ENCODE data around the gene TJP3. TPM values are rescaled to one million over a fixed set of nuclear protein-coding genes. Genes with fewer than 3 reads are reported as not detected.
A peak's percentile ranks its signal among the peaks of the same experiment; 100 is the strongest.

Gene TJP3
- total and polyA plus RNA-seq, 2 experiments from 2014 or later = 23.7 to 49.2 TPM

- H3K4me3 ChIP-seq = no peak overlapping the region
- H3K9me3 ChIP-seq (ENCODE audit: low read depth) = no peaks in the 10 kb centered on the region
- H3K27ac ChIP-seq = no peak overlapping the region
- H3K9me2 ChIP-seq (replicated peaks; ENCODE audit: insufficient read depth) = no peaks in the 10 kb centered on the region
- WGBS (ENCODE audit: low lambda C conversion rate, missing lambda C conversion rate) = 96% methylated on average over 31 of the region's 31 CpGs
- peaks cover 97% of the 10 kb centered on the region for H3K79me2 ChIP-seq
- H3K27me3 ChIP-seq = no peaks in the 10 kb centered on the region
- H3K36me3 ChIP-seq (replicated peaks; ENCODE audit: insufficient read depth, low read depth) = no peaks in the 10 kb centered on the region
- H3K4me2 ChIP-seq = no peak overlapping the region
- DNase-seq (ENCODE audit: low spot score) = no peak
- peaks cover 17% of the 10 kb centered on the region for H3K4me1 ChIP-seq (ENCODE audit: insufficient read depth)
- no peak overlapping the region for H2AFZ ChIP-seq
- TF ChIP-seq EZH2phosphoT487 (IDR thresholded peaks at IDR 0.05; ENCODE audit: low read depth, severe bottlenecking, unreplicated experiment) = no peak
- TF ChIP-seq, protein P1, sequence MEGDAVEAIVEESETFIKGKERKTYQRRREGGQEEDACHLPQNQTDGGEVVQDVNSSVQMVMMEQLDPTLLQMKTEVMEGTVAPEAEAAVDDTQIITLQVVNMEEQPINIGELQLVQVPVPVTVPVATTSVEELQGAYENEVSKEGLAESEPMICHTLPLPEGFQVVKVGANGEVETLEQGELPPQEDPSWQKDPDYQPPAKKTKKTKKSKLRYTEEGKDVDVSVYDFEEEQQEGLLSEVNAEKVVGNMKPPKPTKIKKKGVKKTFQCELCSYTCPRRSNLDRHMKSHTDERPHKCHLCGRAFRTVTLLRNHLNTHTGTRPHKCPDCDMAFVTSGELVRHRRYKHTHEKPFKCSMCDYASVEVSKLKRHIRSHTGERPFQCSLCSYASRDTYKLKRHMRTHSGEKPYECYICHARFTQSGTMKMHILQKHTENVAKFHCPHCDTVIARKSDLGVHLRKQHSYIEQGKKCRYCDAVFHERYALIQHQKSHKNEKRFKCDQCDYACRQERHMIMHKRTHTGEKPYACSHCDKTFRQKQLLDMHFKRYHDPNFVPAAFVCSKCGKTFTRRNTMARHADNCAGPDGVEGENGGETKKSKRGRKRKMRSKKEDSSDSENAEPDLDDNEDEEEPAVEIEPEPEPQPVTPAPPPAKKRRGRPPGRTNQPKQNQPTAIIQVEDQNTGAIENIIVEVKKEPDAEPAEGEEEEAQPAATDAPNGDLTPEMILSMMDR (IDR thresholded peaks at IDR 0.05; ENCODE audit: poor library complexity) = no peak
- TF ChIP-seq EZH2 (IDR thresholded peaks at IDR 0.05; ENCODE audit: borderline replicate concordance) = no peak
- peaks cover 31% of the 10 kb centered on the region for H4K20me1 ChIP-seq (ENCODE audit: insufficient read depth, poor library complexity, severe bottlenecking)
These were observed 17.4 kb upstream of the TJP3 start for GRCh38 chr19:3690551-3691371.

DNA sequence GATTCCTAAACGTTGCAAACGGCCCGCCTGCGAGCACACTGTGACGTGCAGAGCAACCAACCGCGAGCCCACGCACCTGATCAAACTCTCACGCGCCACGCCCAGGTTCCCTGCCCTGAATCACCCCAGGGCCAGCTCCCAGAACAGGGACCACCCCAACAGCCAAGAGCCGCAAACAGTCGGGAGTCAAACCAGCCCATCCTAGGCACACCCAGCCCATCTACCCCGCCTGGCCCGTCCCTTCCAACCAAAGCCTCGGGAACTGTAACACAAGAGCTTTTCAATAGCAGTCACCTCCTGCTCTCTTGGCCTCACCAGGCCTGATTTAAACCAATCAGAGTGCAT is 16.8 kb upstream of the TJP3 start:
- WGBS (ENCODE audit: low lambda C conversion rate, missing lambda C conversion rate) = 90% methylated on average over 16 of the region's 16 CpGs

DNA sequence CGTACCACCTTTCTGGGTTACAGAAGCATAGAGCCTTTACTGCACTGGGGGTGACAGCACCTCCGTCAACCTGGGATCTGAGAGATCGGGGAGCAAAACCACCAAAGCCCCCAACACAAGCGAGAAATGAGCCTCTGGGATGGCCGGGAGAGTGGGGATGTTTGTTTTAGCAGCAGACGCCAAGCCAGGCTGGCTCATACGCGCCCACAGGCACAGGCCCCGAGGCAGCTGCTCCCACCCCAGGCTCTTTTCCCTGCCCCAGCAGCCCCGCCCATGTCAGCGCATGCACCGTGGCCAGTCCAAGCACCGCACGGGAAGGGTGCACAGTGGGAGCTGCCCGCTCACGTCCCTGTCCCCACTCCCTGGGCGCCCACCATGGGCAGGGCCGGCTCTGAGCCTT is 16.5 kb upstream of the TJP3 start:
- H3K27ac ChIP-seq = no peak overlapping the region
- H3K4me3 ChIP-seq = no peak overlapping the region
- H2AFZ ChIP-seq = no peak overlapping the region
- no peak for DNase-seq (ENCODE audit: low spot score)
- peaks cover 17% of the 10 kb centered on the region for H3K4me1 ChIP-seq (ENCODE audit: insufficient read depth)
- peaks cover 40% of the 10 kb centered on the region for H4K20me1 ChIP-seq (ENCODE audit: insufficient read depth, poor library complexity, severe bottlenecking)
- peaks cover 94% of the 10 kb centered on the region for H3K79me2 ChIP-seq
- H3K9me3 ChIP-seq (ENCODE audit: low read depth) = no peaks in the 10 kb centered on the region
- no peaks in the 10 kb centered on the region for H3K9me2 ChIP-seq (replicated peaks; ENCODE audit: insufficient read depth)
- 97% methylated on average over 16 of the region's 18 CpGs for WGBS (ENCODE audit: low lambda C conversion rate, missing lambda C conversion rate)
- H3K27me3 ChIP-seq = no peaks in the 10 kb centered on the region
- TF ChIP-seq EZH2 (IDR thresholded peaks at IDR 0.05; ENCODE audit: borderline replicate concordance) = no peak
- no peaks in the 10 kb centered on the region for H3K36me3 ChIP-seq (replicated peaks; ENCODE audit: insufficient read depth, low read depth)
- no peak overlapping the region for H3K4me2 ChIP-seq

More for the DNA sequence above, 16.8 kb upstream of the TJP3 start:
- Histone ChIP-seq H3K9me3 (ENCODE audit: low read depth) (no peaks in the 10 kb centered on the region), H3K4me1 (ENCODE audit: insufficient read depth) (peaks cover 17% of the 10 kb centered on the region), H2AFZ (no peak overlapping the region), H3K27ac (no peak overlapping the region), H3K27me3 (no peaks in the 10 kb centered on the region), H3K36me3 (replicated peaks; ENCODE audit: insufficient read depth, low read depth) (no peaks in the 10 kb centered on the region), H3K4me2 (no peak overlapping the region), H3K9me2 (replicated peaks; ENCODE audit: insufficient read depth) (no peaks in the 10 kb centered on the region), H3K4me3 (no peak overlapping the region), H4K20me1 (ENCODE audit: insufficient read depth, poor library complexity, severe bottlenecking) (peaks cover 36% of the 10 kb centered on the region), H3K79me2 (peaks cover 96% of the 10 kb centered on the region)
- TF ChIP-seq EZH2 (IDR thresholded peaks at IDR 0.05; ENCODE audit: borderline replicate concordance) (no peak), EZH2phosphoT487 (IDR thresholded peaks at IDR 0.05; ENCODE audit: low read depth, severe bottlenecking, unreplicated experiment) (no peak)
- TF ChIP-seq, protein P1 (IDR thresholded peaks at IDR 0.05; ENCODE audit: poor library complexity) = no peak
- no peak for DNase-seq (ENCODE audit: low spot score)

DNA sequence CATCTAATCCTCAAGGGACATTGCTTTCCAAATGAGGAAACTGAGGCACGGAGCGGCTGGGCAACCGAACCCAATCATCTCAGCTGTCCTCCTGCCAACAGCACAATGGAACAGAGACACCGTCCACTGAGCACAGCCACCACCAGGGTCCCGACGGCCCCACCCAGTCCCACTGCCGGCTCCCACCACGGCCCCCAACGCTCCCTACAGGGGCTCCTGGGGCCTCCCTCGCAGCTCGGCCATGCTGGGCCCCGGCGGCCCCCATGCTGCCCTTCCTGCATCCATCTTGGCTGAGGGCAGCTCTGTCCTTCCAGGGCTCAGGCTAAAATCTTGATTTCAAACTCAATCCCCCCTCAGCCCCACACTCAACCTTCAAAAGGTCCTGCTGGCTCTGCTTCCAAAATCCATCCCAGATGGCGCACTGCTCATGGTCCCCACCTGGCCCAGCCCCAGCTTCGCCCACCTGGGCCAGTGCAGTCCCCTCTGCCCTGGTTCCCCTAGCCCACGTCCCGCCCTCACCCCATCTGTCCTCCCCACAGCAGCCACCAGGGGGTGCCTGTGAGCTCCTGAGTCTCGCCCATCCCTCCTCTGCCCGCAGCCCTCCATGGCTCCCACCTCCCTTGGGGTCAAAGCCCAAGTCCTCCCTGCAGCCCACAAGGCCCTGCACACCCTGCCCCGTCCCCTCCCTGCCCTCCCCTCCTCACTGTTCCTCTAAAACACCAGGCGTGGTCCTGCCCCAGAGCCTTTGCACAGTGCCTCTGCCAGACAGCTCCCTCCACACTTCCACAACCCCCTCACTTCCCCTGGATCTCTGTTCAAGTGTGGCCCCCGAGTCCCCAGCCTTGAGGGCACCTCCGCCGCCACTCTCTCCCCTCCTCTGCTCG is 15.8 kb upstream of the TJP3 start:
- no peak for TF ChIP-seq EZH2phosphoT487 (IDR thresholded peaks at IDR 0.05; ENCODE audit: low read depth, severe bottlenecking, unreplicated experiment)
- TF ChIP-seq, protein P1 (IDR thresholded peaks at IDR 0.05; ENCODE audit: poor library complexity) = peak; percentile 39
- Histone ChIP-seq H3K9me2 (replicated peaks; ENCODE audit: insufficient read depth) (no peaks in the 10 kb centered on the region), H3K79me2 (peaks cover 94% of the 10 kb centered on the region), H3K27ac (no peak overlapping the region), H3K27me3 (no peaks in the 10 kb centered on the region), H3K4me3 (no peak overlapping the region), H4K20me1 (ENCODE audit: insufficient read depth, poor library complexity, severe bottlenecking) (peaks cover 44% of the 10 kb centered on the region), H3K4me2 (no peak overlapping the region), H2AFZ (no peak overlapping the region), H3K4me1 (ENCODE audit: insufficient read depth) (peaks cover 13% of the 10 kb centered on the region), H3K36me3 (replicated peaks; ENCODE audit: insufficient read depth, low read depth) (no peaks in the 10 kb centered on the region), H3K9me3 (ENCODE audit: low read depth) (no peaks in the 10 kb centered on the region)
- WGBS (ENCODE audit: low lambda C conversion rate, missing lambda C conversion rate) = 95% methylated on average over 19 of the region's 25 CpGs
- DNase-seq (ENCODE audit: low spot score) = no peak

Data from hepatocyte (in vitro differentiated cells).